ENCODE measurements around the gene ABHD12. TPM values are rescaled to one million over a fixed set of nuclear protein-coding genes. Genes with fewer than 3 reads are reported as not detected.
A peak's percentile ranks its signal among the peaks of the same experiment; 100 is the strongest.

ABHD12 gene
- total and polyA plus RNA-seq, 2 experiments from 2014 or later = 69.5 to 187 TPM

GRCh38 chr20:25259788-25260254 is 130.8 kb downstream of the ABHD12 start:
- no peaks in the 10 kb centered on the region for H3K9me3 ChIP-seq (ENCODE audit: low read depth)
- peak; percentile 16 for TF ChIP-seq CTCF (IDR thresholded peaks at IDR 0.05; ENCODE audit: poor library complexity)
- no peak for TF ChIP-seq EZH2 (IDR thresholded peaks at IDR 0.05; ENCODE audit: borderline replicate concordance)
- no peak overlapping the region for H3K4me2 ChIP-seq
- no peaks in the 10 kb centered on the region for H3K4me1 ChIP-seq (ENCODE audit: insufficient read depth)
- H3K4me3 ChIP-seq = no peak overlapping the region
- H3K79me2 ChIP-seq = peaks cover 44% of the 10 kb centered on the region
- H3K36me3 ChIP-seq (replicated peaks; ENCODE audit: insufficient read depth, low read depth) = no peaks in the 10 kb centered on the region
- H4K20me1 ChIP-seq (ENCODE audit: insufficient read depth, poor library complexity, severe bottlenecking) = no peaks in the 10 kb centered on the region
- whole genome bisulfite sequencing (ENCODE audit: low lambda C conversion rate, missing lambda C conversion rate) = 85% methylated on average over 9 of the region's 9 CpGs
- no peak overlapping the region for H2AFZ ChIP-seq
- no peaks in the 10 kb centered on the region for H3K9me2 ChIP-seq (replicated peaks; ENCODE audit: insufficient read depth)
- H3K27ac ChIP-seq = peak overlapping the region; percentile 82
- H3K27me3 ChIP-seq = no peaks in the 10 kb centered on the region
- peak; percentile 49 for DNase-seq (ENCODE audit: low spot score)

GRCh38 chr20:25259358-25259757 is 131.3 kb downstream of the ABHD12 start:
- H2AFZ ChIP-seq = no peak overlapping the region
- no peak for TF ChIP-seq EZH2 (IDR thresholded peaks at IDR 0.05; ENCODE audit: borderline replicate concordance)
- no peak for TF ChIP-seq EZH2phosphoT487 (IDR thresholded peaks at IDR 0.05; ENCODE audit: low read depth, severe bottlenecking, unreplicated experiment)
- TF ChIP-seq CTCF (IDR thresholded peaks at IDR 0.05; ENCODE audit: poor library complexity) = no peak
- WGBS (ENCODE audit: low lambda C conversion rate, missing lambda C conversion rate) = 92% methylated on average over 12 of the region's 12 CpGs
- H3K36me3 ChIP-seq (replicated peaks; ENCODE audit: insufficient read depth, low read depth) = no peaks in the 10 kb centered on the region
- no peak for DNase-seq (ENCODE audit: low spot score)
- H3K27me3 ChIP-seq = no peaks in the 10 kb centered on the region
- H3K4me1 ChIP-seq (ENCODE audit: insufficient read depth) = peaks cover 2% of the 10 kb centered on the region
- H3K4me3 ChIP-seq = no peak overlapping the region
- H3K27ac ChIP-seq = peak overlapping the region; percentile 82
- H3K9me3 ChIP-seq (ENCODE audit: low read depth) = no peaks in the 10 kb centered on the region
- peaks cover 48% of the 10 kb centered on the region for H3K79me2 ChIP-seq
- no peaks in the 10 kb centered on the region for H3K9me2 ChIP-seq (replicated peaks; ENCODE audit: insufficient read depth)
- H3K4me2 ChIP-seq = no peak overlapping the region
- no peaks in the 10 kb centered on the region for H4K20me1 ChIP-seq (ENCODE audit: insufficient read depth, poor library complexity, severe bottlenecking)

GRCh38 chr20:25258828-25259227 is 131.8 kb downstream of the ABHD12 start:
- H3K9me2 ChIP-seq (replicated peaks; ENCODE audit: insufficient read depth) = no peaks in the 10 kb centered on the region
- H3K27me3 ChIP-seq = no peaks in the 10 kb centered on the region
- no peak overlapping the region for H3K4me3 ChIP-seq
- H2AFZ ChIP-seq = no peak overlapping the region
- no peak for TF ChIP-seq CTCF (IDR thresholded peaks at IDR 0.05; ENCODE audit: poor library complexity)
- no peak for TF ChIP-seq EZH2phosphoT487 (IDR thresholded peaks at IDR 0.05; ENCODE audit: low read depth, severe bottlenecking, unreplicated experiment)
- no peak for TF ChIP-seq EZH2 (IDR thresholded peaks at IDR 0.05; ENCODE audit: borderline replicate concordance)
- no peak for DNase-seq (ENCODE audit: low spot score)
- peaks cover 54% of the 10 kb centered on the region for H3K79me2 ChIP-seq
- no peaks in the 10 kb centered on the region for H3K9me3 ChIP-seq (ENCODE audit: low read depth)
- no peak overlapping the region for H3K4me2 ChIP-seq
- no peaks in the 10 kb centered on the region for H3K36me3 ChIP-seq (replicated peaks; ENCODE audit: insufficient read depth, low read depth)
- no peak overlapping the region for H3K27ac ChIP-seq
- peaks cover under 1% of the 10 kb centered on the region for H4K20me1 ChIP-seq (ENCODE audit: insufficient read depth, poor library complexity, severe bottlenecking)
- 89% methylated on average over 4 of the region's 4 CpGs for WGBS (ENCODE audit: low lambda C conversion rate, missing lambda C conversion rate)
- peaks cover 7% of the 10 kb centered on the region for H3K4me1 ChIP-seq (ENCODE audit: insufficient read depth)

- Histone ChIP-seq H3K79me2 (peaks cover 58% of the 10 kb centered on the region), H2AFZ (no peak overlapping the region), H3K9me2 (replicated peaks; ENCODE audit: insufficient read depth) (no peaks in the 10 kb centered on the region), H3K4me3 (no peak overlapping the region), H3K4me1 (ENCODE audit: insufficient read depth) (peaks cover 11% of the 10 kb centered on the region), H3K9me3 (ENCODE audit: low read depth) (no peaks in the 10 kb centered on the region), H3K27ac (no peak overlapping the region), H3K36me3 (replicated peaks; ENCODE audit: insufficient read depth, low read depth) (no peaks in the 10 kb centered on the region), H3K4me2 (no peak overlapping the region), H4K20me1 (ENCODE audit: insufficient read depth, poor library complexity, severe bottlenecking) (peaks cover 4% of the 10 kb centered on the region), H3K27me3 (no peaks in the 10 kb centered on the region)
- 91% methylated on average over 8 of the region's 8 CpGs for WGBS (ENCODE audit: low lambda C conversion rate, missing lambda C conversion rate)
- TF ChIP-seq EZH2 (IDR thresholded peaks at IDR 0.05; ENCODE audit: borderline replicate concordance) (no peak), CTCF (IDR thresholded peaks at IDR 0.05; ENCODE audit: poor library complexity) (no peak)
- DNase-seq (ENCODE audit: low spot score) = no peak
Measured at GRCh38 chr20:25258476-25258805, 132.2 kb downstream of the ABHD12 start.
